BJ (cell line): ENCODE results near the gene PDE4D. TPM values are rescaled to one million over a fixed set of nuclear protein-coding genes. Genes with fewer than 3 reads are reported as not detected.
"Not testable (repeated sequence)": the region's sequence is repeated elsewhere in the genome, so short reads cannot be mapped to it uniquely, and the experiment has no call there.

Experiments
- CTCF ChIA-PET: fragments of 350-600 bp; formaldehyde crosslinking; extraction: SDS; loops from one replicate; lab custom pipeline; 2021; ENCODE audit warnings: antibody characterized with exemption, inconsistent platforms; lab: Yijun Ruan, JAX
- POLR2A ChIA-PET: fragments of 300-600 bp; sonication (Branson Sonifier 250); formaldehyde crosslinking; extraction: SDS; loops from one replicate; lab custom pipeline; 2021; ENCODE audit warnings: antibody characterized with exemption; lab: Charles Lee
- DNase-seq: peaks from one replicate; pipeline ENCODE4 v3.0.0-alpha.2; 2011; ENCODE audit warnings: low read depth
- H3K27me3 ChIP-seq: 2 replicates; pipeline ENCODE4 v1.6.0; 2011; ENCODE audit warnings: low read length; ENCODE audit not compliant: control insufficient read depth, insufficient read depth
- H3K36me3 ChIP-seq: 2 replicates; pipeline ENCODE4 v1.5.1; 2011; ENCODE audit warnings: low read length; ENCODE audit not compliant: control insufficient read depth, insufficient read depth
- H3K4me3 ChIP-seq: 2 replicates; pipeline ENCODE4 v1.5.1; 2011; ENCODE audit warnings: low read depth, mild to moderate bottlenecking, control low read depth, low read length
- polyA plus RNA-seq: library from polyadenylated mRNA; depleted of rRNA; stranded (reverse); fragments of >200 nt; gene quantifications from 2 replicates; pipeline ENCODE4 v1.2.3, GENCODE V29; 2011
- TF ChIP-seq, protein P1 (sequence below): IDR thresholded peaks from 2 replicates; pipeline ENCODE4 v1.5.1; 2011; ENCODE audit warnings: low read depth, mild to moderate bottlenecking, control low read depth, inconsistent platforms, low read length, moderate library complexity; ENCODE audit not compliant: insufficient read depth

PDE4D gene
- polyA plus RNA-seq, 1 experiment = 2.8 TPM

GRCh38 chr5:59058237-59058636 is 835.3 kb downstream of the PDE4D start:
- DNase-seq = no peak
- ChIA-PET POLR2A (no interaction called here), CTCF (interaction anchor here (1.9 kb wide), 1 partner anchor 11 kb away, joined by 7 read pairs; no protein-coding TSS in a partner anchor)
- no peak overlapping the region for H3K4me3 ChIP-seq
- no peaks in the 10 kb centered on the region for H3K36me3 ChIP-seq
- 0 out of 2 replicates have a peak, but pooled peaks cover 2% of the 10 kb centered on the region for H3K27me3 ChIP-seq
- TF ChIP-seq, protein P1, sequence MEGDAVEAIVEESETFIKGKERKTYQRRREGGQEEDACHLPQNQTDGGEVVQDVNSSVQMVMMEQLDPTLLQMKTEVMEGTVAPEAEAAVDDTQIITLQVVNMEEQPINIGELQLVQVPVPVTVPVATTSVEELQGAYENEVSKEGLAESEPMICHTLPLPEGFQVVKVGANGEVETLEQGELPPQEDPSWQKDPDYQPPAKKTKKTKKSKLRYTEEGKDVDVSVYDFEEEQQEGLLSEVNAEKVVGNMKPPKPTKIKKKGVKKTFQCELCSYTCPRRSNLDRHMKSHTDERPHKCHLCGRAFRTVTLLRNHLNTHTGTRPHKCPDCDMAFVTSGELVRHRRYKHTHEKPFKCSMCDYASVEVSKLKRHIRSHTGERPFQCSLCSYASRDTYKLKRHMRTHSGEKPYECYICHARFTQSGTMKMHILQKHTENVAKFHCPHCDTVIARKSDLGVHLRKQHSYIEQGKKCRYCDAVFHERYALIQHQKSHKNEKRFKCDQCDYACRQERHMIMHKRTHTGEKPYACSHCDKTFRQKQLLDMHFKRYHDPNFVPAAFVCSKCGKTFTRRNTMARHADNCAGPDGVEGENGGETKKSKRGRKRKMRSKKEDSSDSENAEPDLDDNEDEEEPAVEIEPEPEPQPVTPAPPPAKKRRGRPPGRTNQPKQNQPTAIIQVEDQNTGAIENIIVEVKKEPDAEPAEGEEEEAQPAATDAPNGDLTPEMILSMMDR = no peak

- H3K36me3 ChIP-seq, POLR2A ChIA-PET, DNase-seq, H3K27me3 ChIP-seq, H3K4me3 ChIP-seq: not testable (repeated sequence)
- CTCF ChIA-PET = interaction anchor here (1.9 kb wide), 1 partner anchor 9 kb away, joined by 7 read pairs; no protein-coding TSS in a partner anchor
These were observed 836.9 kb downstream of the PDE4D start for GRCh38 chr5:59056599-59056998.

GRCh38 chr5:59055745-59056448 is 837.6 kb downstream of the PDE4D start:
- POLR2A ChIA-PET = no interaction called here
- H3K27me3 ChIP-seq = 0 out of 2 replicates have a peak, but pooled peaks cover 2% of the 10 kb centered on the region
- H3K4me3 ChIP-seq = no peak overlapping the region
- TF ChIP-seq, protein P1 = no peak
- no peaks in the 10 kb centered on the region for H3K36me3 ChIP-seq
- CTCF ChIA-PET = no interaction called here
- DNase-seq = no peak

DNA sequence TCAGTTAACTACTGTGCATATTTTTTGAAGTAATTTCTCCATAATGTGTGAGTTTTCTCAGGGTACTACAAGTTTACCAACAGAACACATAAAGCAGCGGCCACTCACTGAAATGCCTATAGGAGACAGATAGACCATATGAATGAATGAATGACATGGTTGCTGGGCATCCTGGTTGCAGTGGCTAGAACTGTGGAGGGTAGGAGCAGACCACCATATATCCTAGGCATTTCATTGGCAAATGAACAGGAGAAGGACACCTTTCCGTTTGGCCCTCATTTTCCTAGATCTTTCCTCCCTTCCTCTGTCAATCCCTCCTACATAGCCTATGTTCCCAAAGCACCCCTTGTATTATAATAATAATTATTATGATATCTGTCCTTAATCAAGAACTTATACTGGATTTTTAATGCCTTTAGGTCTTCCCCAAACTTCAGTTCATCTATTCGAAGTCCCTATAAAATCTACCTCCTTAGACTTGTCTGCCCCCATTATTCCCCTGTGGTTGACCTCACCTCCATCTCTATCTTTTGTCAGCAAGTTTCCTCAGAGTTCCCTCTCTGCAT is 838.5 kb downstream of the PDE4D start:
- TF ChIP-seq, protein P1 = no peak
- no peaks in the 10 kb centered on the region for H3K36me3 ChIP-seq
- 0 out of 2 replicates have a peak, but pooled peaks cover 2% of the 10 kb centered on the region for H3K27me3 ChIP-seq
- CTCF ChIA-PET = no interaction called here
- no peak overlapping the region for H3K4me3 ChIP-seq
- POLR2A ChIA-PET = no interaction called here
- DNase-seq = no peak

DNA sequence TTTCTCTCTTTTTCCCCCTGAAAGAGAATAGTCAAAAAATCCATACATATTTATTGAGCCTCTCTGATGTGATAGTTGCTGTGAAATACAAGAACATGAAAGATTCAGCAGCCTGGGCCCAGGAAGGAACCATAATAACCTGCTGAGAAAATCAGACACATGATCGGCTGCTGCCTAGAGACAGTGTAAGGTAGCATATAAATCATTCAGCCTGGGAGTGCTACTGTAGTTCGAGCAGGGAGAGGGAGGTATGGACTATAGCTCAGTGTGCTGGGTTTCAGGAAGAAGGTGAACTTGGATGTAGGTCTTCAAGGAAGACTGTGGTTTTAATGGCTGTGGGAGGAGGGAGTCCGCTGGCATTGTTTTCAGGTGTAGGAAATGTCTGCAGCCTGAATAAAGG is 841.6 kb downstream of the PDE4D start:
- CTCF ChIA-PET = interaction anchor here (0.9 kb wide), 1 partner anchor 11 kb away, joined by 4 read pairs; no protein-coding TSS in a partner anchor

More for the DNA sequence above, 841.6 kb downstream of the PDE4D start:
- Histone ChIP-seq H3K36me3 (no peaks in the 10 kb centered on the region), H3K27me3 (0 out of 2 replicates have a peak, but pooled peaks cover 2% of the 10 kb centered on the region), H3K4me3 (no peak overlapping the region)
- POLR2A ChIA-PET = no interaction called here
- DNase-seq = no peak
- TF ChIP-seq, protein P1 = no peak
